ENCODE data around the gene KLHL42. TPM values are rescaled to one million over a fixed set of nuclear protein-coding genes. Genes with fewer than 3 reads are reported as not detected.

KLHL42 gene
- total and polyA plus RNA-seq, 8 donors, result 10.7 to 21.3 (median 15.1) TPM

GRCh38 chr12:27772328-27773049, 7.5 kb upstream of the KLHL42 start:
- no peak overlapping the region for H3K4me3 ChIP-seq
- no peak overlapping the region for H3K27ac ChIP-seq
- H3K9me3 ChIP-seq, result no peaks in the 10 kb centered on the region
- ATAC-seq (no peak), FAIRE-seq (no peak), DNase-seq (no peak)
- H3K27me3 ChIP-seq, result no peaks in the 10 kb centered on the region
- TF ChIP-seq CTCF (IDR thresholded peaks at IDR 0.05), result no peak
- H3K36me3 ChIP-seq, result no peaks in the 10 kb centered on the region
- H3K4me1 ChIP-seq, result no peaks in the 10 kb centered on the region
- intact Hi-C loops (cut with DNase I), result no loop called here
- 41 to 46% methylated on average over 5 of the region's 5 CpGs for WGBS, 2 donors

- FAIRE-seq, result no peak
- no peak for ATAC-seq
- Histone ChIP-seq H3K4me3 (no peak overlapping the region), H3K9me3 (no peaks in the 10 kb centered on the region), H3K27me3 (no peaks in the 10 kb centered on the region), H3K36me3 (no peaks in the 10 kb centered on the region), H3K4me1 (peaks cover 0 to 12% (median 11%) of the 10 kb centered on the region in 3 donors), H3K27ac (no peak overlapping the region)
- intact Hi-C loops (cut with DNase I), result no loop called here
- TF ChIP-seq CTCF (IDR thresholded peaks at IDR 0.05), result no peak
- WGBS, 2 donors, result 85 to 90% methylated on average over 5 of the region's 5 CpGs
- no peak for DNase-seq
Measured at GRCh38 chr12:27777141-27777540, 2.9 kb upstream of the KLHL42 start.

- intact Hi-C loops (cut with DNase I), result no loop called here
- H3K27me3 ChIP-seq, result no peaks in the 10 kb centered on the region
- FAIRE-seq, result no peak
- no peak for ATAC-seq
- H3K27ac ChIP-seq, result no peak overlapping the region
- no peak for DNase-seq
- 42 to 53% methylated on average over 1 of the region's 1 CpG for WGBS, 2 donors
- TF ChIP-seq CTCF (IDR thresholded peaks at IDR 0.05), result no peak
- H3K36me3 ChIP-seq, result no peaks in the 10 kb centered on the region
- no peaks in the 10 kb centered on the region for H3K9me3 ChIP-seq
- H3K4me3 ChIP-seq, result no peak overlapping the region
- H3K4me1 ChIP-seq, result peaks cover 0 to 20% (median 17%) of the 10 kb centered on the region in 3 donors
Measured at GRCh38 chr12:27778206-27778605, 1.8 kb upstream of the KLHL42 start.

- H3K27ac ChIP-seq, result peak overlapping the region; percentile 70 to 91 (median 90)
Measured at GRCh38 chr12:27779416-27779919, 565 bp upstream of the KLHL42 start.

More at GRCh38 chr12:27779416-27779919, 565 bp upstream of the KLHL42 start:
- FAIRE-seq (no peak), ATAC-seq (no peak), DNase-seq (peak in 5 of 6 donors; percentile 7 to 56 (median 20))
- H3K36me3 ChIP-seq, result no peaks in the 10 kb centered on the region
- no peaks in the 10 kb centered on the region for H3K9me3 ChIP-seq
- intact Hi-C loops (cut with DNase I), result no loop called here
- no peaks in the 10 kb centered on the region for H3K27me3 ChIP-seq
- peak overlapping the region; percentile 63 to 87 (median 76) for H3K4me3 ChIP-seq
- peaks cover 0 to 21% (median 17%) of the 10 kb centered on the region in 3 donors for H3K4me1 ChIP-seq
- WGBS, 2 donors, result 1 to 2% methylated on average over 36 of the region's 36 CpGs
- no peak for TF ChIP-seq CTCF (IDR thresholded peaks at IDR 0.05)
